ENCODE measurements around the gene ALG13. TPM values are rescaled to one million over a fixed set of nuclear protein-coding genes. Genes with fewer than 3 reads are reported as not detected.

ALG13 gene
- total RNA-seq, 2 experiments from 2014 or later, result 82.2 to 86.2 TPM

DNA sequence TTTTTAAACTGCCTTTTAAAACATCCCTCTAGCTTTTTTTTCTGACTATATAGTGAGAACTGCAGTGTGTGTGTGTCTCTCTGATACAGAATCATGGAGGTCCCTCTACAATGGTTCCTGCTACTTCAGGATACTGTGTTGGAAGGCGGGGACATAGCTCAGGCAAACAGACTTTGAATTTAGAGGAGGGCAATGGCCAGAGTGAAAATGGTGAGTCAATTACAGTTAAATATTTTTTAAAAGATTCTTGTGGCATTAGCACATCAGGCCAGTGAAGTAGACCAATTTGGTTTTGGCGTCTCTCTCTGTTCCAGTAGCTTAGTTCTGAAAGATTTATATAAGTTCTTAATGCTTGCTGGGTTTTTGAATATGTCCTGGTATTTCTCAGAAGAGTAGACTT, 47.1 kb downstream of the ALG13 start:
- DNase-seq, result no peak
- Histone ChIP-seq H3K27me3 (ENCODE audit: control insufficient read depth in 1 of 2, insufficient read depth in 2 of 2, low read length in 2 of 2) (no peaks in the 10 kb centered on the region), H3K27ac (ENCODE audit: low read depth in 1 of 2, low read length in 2 of 2) (no peak overlapping the region), H3K36me3 (ENCODE audit: insufficient read depth, low read length) (peaks cover 52% of the 10 kb centered on the region), H3K4me3 (ENCODE audit: low read length) (no peak overlapping the region), H3K4me1 (ENCODE audit: insufficient read depth, low read length) (no peaks in the 10 kb centered on the region), H3K9me3 (ENCODE audit: control insufficient read depth in 1 of 2, insufficient read depth in 1 of 2, low read length in 2 of 2) (no peaks in the 10 kb centered on the region)
- no peak for TF ChIP-seq CTCF (IDR thresholded peaks at IDR 0.05)
- peaks cover 89% of the 10 kb centered on the region for H3K36me3 Mint-ChIP-seq (ENCODE audit: low read depth)
- H3K27me3 Mint-ChIP-seq, result no peaks in the 10 kb centered on the region
- ChIA-PET CTCF (no interaction called here), POLR2A (interaction anchor here (0.8 kb wide), 1 partner anchor 46 kb away, joined by 3 read pairs; no protein-coding TSS in a partner anchor)
- intact Hi-C loops (cut with DNase I, micrococcal nuclease), result no loop called here
- no peak overlapping the region for H3K27ac Mint-ChIP-seq
- ATAC-seq (ENCODE audit: poor library complexity), result no peak
- no peaks in the 10 kb centered on the region for H3K4me1 Mint-ChIP-seq (ENCODE audit: low read depth)
- no peak overlapping the region for H3K4me3 Mint-ChIP-seq
- no peaks in the 10 kb centered on the region for H3K9me3 Mint-ChIP-seq

- no peak for ATAC-seq (ENCODE audit: poor library complexity)
- peaks cover 74% of the 10 kb centered on the region for H3K36me3 ChIP-seq (ENCODE audit: insufficient read depth, low read length)
Observed at GRCh38 chrX:111731351-111731750, 50.4 kb downstream of the ALG13 start.

GRCh38 chrX:111736571-111736970, 55.6 kb downstream of the ALG13 start:
- Histone ChIP-seq H3K36me3 (ENCODE audit: insufficient read depth, low read length) (peaks cover 55% of the 10 kb centered on the region), H3K4me1 (ENCODE audit: insufficient read depth, low read length) (no peaks in the 10 kb centered on the region), H3K9me3 (ENCODE audit: control insufficient read depth in 1 of 2, insufficient read depth in 1 of 2, low read length in 2 of 2) (no peaks in the 10 kb centered on the region), H3K27ac (ENCODE audit: low read depth in 1 of 2, low read length in 2 of 2) (no peak overlapping the region), H3K27me3 (ENCODE audit: control insufficient read depth in 1 of 2, insufficient read depth in 2 of 2, low read length in 2 of 2) (no peaks in the 10 kb centered on the region), H3K4me3 (ENCODE audit: low read length) (no peak overlapping the region)
- Mint-ChIP-seq H3K4me3 (no peak overlapping the region), H3K4me1 (ENCODE audit: low read depth) (no peaks in the 10 kb centered on the region), H3K9me3 (no peaks in the 10 kb centered on the region), H3K36me3 (ENCODE audit: low read depth) (peaks cover 84% of the 10 kb centered on the region), H3K27me3 (no peaks in the 10 kb centered on the region), H3K27ac (no peak overlapping the region)
- intact Hi-C loops (cut with DNase I, micrococcal nuclease), result no loop called here
- CTCF ChIA-PET, result no interaction called here
- TF ChIP-seq CTCF (IDR thresholded peaks at IDR 0.05), result no peak
- no peak for DNase-seq
- POLR2A ChIA-PET, result no interaction called here
- no peak for ATAC-seq (ENCODE audit: poor library complexity)

More at GRCh38 chrX:111731351-111731750, 50.4 kb downstream of the ALG13 start:
- H3K27me3 Mint-ChIP-seq, result no peaks in the 10 kb centered on the region
- TF ChIP-seq CTCF (IDR thresholded peaks at IDR 0.05), result no peak
- no peak for DNase-seq
- intact Hi-C loops (cut with DNase I, micrococcal nuclease), result no loop called here
- peaks cover 94% of the 10 kb centered on the region for H3K36me3 Mint-ChIP-seq (ENCODE audit: low read depth)
- H3K27ac Mint-ChIP-seq, result no peak overlapping the region
- no peaks in the 10 kb centered on the region for H3K4me1 Mint-ChIP-seq (ENCODE audit: low read depth)
- no peak overlapping the region for H3K4me3 ChIP-seq (ENCODE audit: low read length)
- no peaks in the 10 kb centered on the region for H3K27me3 ChIP-seq (ENCODE audit: control insufficient read depth in 1 of 2, insufficient read depth in 2 of 2, low read length in 2 of 2)
- H3K9me3 ChIP-seq (ENCODE audit: control insufficient read depth in 1 of 2, insufficient read depth in 1 of 2, low read length in 2 of 2), result no peaks in the 10 kb centered on the region
- CTCF ChIA-PET, result interaction anchor here (1.5 kb wide), 1 partner anchor 9 kb away, joined by 3 read pairs; no protein-coding TSS in a partner anchor
- no peaks in the 10 kb centered on the region for H3K9me3 Mint-ChIP-seq
- no peak overlapping the region for H3K4me3 Mint-ChIP-seq
- no peak overlapping the region for H3K27ac ChIP-seq (ENCODE audit: low read depth in 1 of 2, low read length in 2 of 2)
- POLR2A ChIA-PET, result no interaction called here
- no peaks in the 10 kb centered on the region for H3K4me1 ChIP-seq (ENCODE audit: insufficient read depth, low read length)
